ENCODE results near the gene SLC1A4. TPM values are rescaled to one million over a fixed set of nuclear protein-coding genes. Genes with fewer than 3 reads are reported as not detected.
A peak's percentile ranks its signal among the peaks of the same experiment; 100 is the strongest.
"Not testable (repeated sequence)": the region's sequence is repeated elsewhere in the genome, so short reads cannot be mapped to it uniquely, and the experiment has no call there.

Gene SLC1A4
- total RNA-seq, 2 donors from 2014 or later: 8.0 to 44.3 TPM

DNA sequence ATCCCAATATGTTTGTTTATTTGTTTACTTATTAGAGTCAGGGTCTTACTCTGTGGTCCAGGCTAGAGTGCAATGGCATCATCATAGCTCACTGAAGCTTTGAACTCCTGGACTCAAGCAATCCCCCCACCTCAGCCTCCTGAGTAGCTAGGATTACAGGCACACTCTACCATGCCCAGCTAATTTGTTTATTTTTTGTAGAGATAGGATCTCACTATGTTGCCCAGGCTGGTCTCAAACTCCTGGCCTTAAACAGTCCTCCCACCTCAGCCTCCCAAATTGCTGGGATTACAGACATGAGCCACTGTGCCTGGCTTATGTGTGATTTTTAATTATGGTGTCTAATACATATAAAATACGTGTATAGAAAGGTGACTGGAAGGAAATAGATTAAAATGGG is 31.1 kb downstream of the SLC1A4 start:
- peaks cover 27% of the 10 kb centered on the region for H3K36me3 Mint-ChIP-seq (ENCODE audit: low read depth)
- ATAC-seq (replicated peaks); H3K4me1 Mint-ChIP-seq: not testable (repeated sequence)

DNA sequence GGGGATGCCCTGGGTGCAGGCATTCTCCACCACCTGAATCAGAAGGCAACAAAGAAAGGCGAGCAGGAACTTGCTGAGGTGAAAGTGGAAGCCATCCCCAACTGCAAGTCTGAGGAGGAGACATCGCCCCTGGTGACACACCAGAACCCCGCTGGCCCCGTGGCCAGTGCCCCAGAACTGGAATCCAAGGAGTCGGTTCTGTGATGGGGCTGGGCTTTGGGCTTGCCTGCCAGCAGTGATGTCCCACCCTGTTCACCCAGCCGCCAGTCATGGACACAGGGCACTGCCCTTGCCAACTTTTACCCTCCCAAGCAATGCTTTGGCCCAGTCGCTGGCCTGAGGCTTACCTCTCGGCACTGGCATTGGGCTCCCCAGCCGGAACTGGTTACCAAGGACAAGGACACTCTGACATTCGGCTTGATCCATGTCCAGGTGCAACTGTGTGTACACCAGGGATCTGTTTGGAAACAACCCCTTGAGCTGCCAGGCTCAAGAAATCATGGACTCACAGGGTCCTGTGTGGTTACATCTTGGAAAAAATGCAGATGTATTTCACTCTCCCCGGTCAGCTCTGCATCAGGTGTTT is 31.8 kb downstream of the SLC1A4 start:
- H3K4me3 Mint-ChIP-seq: no peak overlapping the region
- H3K27ac Mint-ChIP-seq: no peak overlapping the region
- ATAC-seq (replicated peaks): no peak
- H3K4me1 Mint-ChIP-seq: no peaks in the 10 kb centered on the region
- H3K9me3 Mint-ChIP-seq: no peaks in the 10 kb centered on the region
- peaks cover 27% of the 10 kb centered on the region for H3K36me3 Mint-ChIP-seq (ENCODE audit: low read depth)
- H3K27me3 Mint-ChIP-seq: no peaks in the 10 kb centered on the region

More for the DNA sequence above, 31.1 kb downstream of the SLC1A4 start:
- H3K9me3 Mint-ChIP-seq, H3K4me3 Mint-ChIP-seq, H3K27ac Mint-ChIP-seq, H3K27me3 Mint-ChIP-seq: not testable (repeated sequence)

- H3K4me3 Mint-ChIP-seq: no peak overlapping the region
- H3K27me3 Mint-ChIP-seq: no peaks in the 10 kb centered on the region
- no peaks in the 10 kb centered on the region for H3K9me3 Mint-ChIP-seq
- no peak overlapping the region for H3K27ac Mint-ChIP-seq
- H3K36me3 Mint-ChIP-seq (ENCODE audit: low read depth): peaks cover 25% of the 10 kb centered on the region
- H3K4me1 Mint-ChIP-seq: no peaks in the 10 kb centered on the region
- ATAC-seq (replicated peaks): no peak
Observed at GRCh38 chr2:65021709-65022108, 32.5 kb downstream of the SLC1A4 start.

- Mint-ChIP-seq H3K4me1 (no peaks in the 10 kb centered on the region), H3K4me3 (no peak overlapping the region), H3K27me3 (no peaks in the 10 kb centered on the region), H3K36me3 (ENCODE audit: low read depth) (peaks cover 20% of the 10 kb centered on the region), H3K27ac (no peak overlapping the region), H3K9me3 (no peaks in the 10 kb centered on the region)
- ATAC-seq (replicated peaks): no peak
Observed at GRCh38 chr2:65022189-65022588, 33.0 kb downstream of the SLC1A4 start.

GRCh38 chr2:65023742-65024141 is 34.5 kb downstream of the SLC1A4 start:
- H3K27me3 Mint-ChIP-seq: no peaks in the 10 kb centered on the region
- no peak overlapping the region for H3K27ac Mint-ChIP-seq
- H3K9me3 Mint-ChIP-seq: no peaks in the 10 kb centered on the region
- no peak overlapping the region for H3K4me3 Mint-ChIP-seq
- H3K4me1 Mint-ChIP-seq: no peaks in the 10 kb centered on the region
- ATAC-seq (replicated peaks): no peak
- peaks cover 7% of the 10 kb centered on the region for H3K36me3 Mint-ChIP-seq (ENCODE audit: low read depth)

DNA sequence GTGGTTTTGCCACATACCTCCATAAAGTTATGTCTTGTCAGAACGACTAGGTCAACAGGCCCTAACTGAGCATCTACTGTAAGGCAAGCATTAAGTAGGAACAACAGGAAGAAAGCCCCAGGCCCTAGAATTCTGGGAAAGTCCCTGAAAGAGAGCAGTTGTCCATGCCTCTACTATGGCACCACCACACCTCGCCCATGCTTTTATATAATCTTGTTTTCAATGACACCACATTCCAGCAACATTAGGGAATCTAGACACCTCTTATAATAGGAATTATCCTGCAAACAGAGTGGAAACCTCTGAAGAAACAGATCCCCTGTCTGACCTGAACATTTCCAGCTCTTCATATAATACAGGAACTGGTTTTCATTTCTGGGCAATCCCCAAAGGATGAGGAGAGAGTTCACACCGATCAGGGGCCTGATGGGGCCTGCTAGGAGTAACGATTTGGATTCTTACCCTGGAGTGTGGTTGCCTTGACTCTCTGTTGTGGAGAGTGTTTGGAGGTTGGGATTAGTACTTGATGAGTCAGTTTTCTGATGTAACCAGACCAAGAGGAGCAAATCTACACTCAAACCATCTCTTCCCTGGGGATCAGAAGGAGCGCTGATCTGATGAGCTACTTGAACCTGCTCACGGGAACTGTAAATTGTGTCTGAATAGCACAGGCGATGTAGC is 35.1 kb downstream of the SLC1A4 start:
- H3K9me3 Mint-ChIP-seq: no peaks in the 10 kb centered on the region
- no peaks in the 10 kb centered on the region for H3K27me3 Mint-ChIP-seq

GRCh38 chr2:65025453-65026123 is 36.4 kb downstream of the SLC1A4 start:
- Mint-ChIP-seq H3K9me3 (no peaks in the 10 kb centered on the region), H3K4me3 (no peak overlapping the region), H3K36me3 (ENCODE audit: low read depth) (no peaks in the 10 kb centered on the region), H3K27me3 (no peaks in the 10 kb centered on the region), H3K4me1 (no peaks in the 10 kb centered on the region), H3K27ac (peak overlapping the region; percentile 29)
- ATAC-seq (replicated peaks): no peak

More for the DNA sequence above, 35.1 kb downstream of the SLC1A4 start:
- no peak for ATAC-seq (replicated peaks)
- Mint-ChIP-seq H3K27ac (no peak overlapping the region), H3K4me3 (no peak overlapping the region), H3K36me3 (ENCODE audit: low read depth) (peaks cover 2% of the 10 kb centered on the region), H3K4me1 (no peaks in the 10 kb centered on the region)

GRCh38 chr2:65026154-65026553 is 37.0 kb downstream of the SLC1A4 start:
- H3K4me3 Mint-ChIP-seq: no peak overlapping the region
- no peak for ATAC-seq (replicated peaks)
- H3K27ac Mint-ChIP-seq: peak overlapping the region; percentile 29

GRCh38 chr2:65026704-65027464 is 37.7 kb downstream of the SLC1A4 start:
- Mint-ChIP-seq H3K9me3 (no peaks in the 10 kb centered on the region), H3K27ac (no peak overlapping the region)
- no peak for ATAC-seq (replicated peaks)

More at GRCh38 chr2:65026154-65026553, 37.0 kb downstream of the SLC1A4 start:
- H3K36me3 Mint-ChIP-seq (ENCODE audit: low read depth): no peaks in the 10 kb centered on the region
- H3K27me3 Mint-ChIP-seq: no peaks in the 10 kb centered on the region
- H3K9me3 Mint-ChIP-seq: no peaks in the 10 kb centered on the region
- H3K4me1 Mint-ChIP-seq: no peaks in the 10 kb centered on the region

GRCh38 chr2:65027616-65028244 is 38.5 kb downstream of the SLC1A4 start:
- Mint-ChIP-seq H3K4me3 (no peak overlapping the region), H3K9me3 (no peaks in the 10 kb centered on the region), H3K4me1 (peaks cover 12% of the 10 kb centered on the region), H3K27ac (no peak overlapping the region), H3K27me3 (no peaks in the 10 kb centered on the region), H3K36me3 (ENCODE audit: low read depth) (no peaks in the 10 kb centered on the region)
- ATAC-seq (replicated peaks): no peak

More at GRCh38 chr2:65026704-65027464, 37.7 kb downstream of the SLC1A4 start:
- Mint-ChIP-seq H3K4me1 (peaks cover 5% of the 10 kb centered on the region), H3K36me3 (ENCODE audit: low read depth) (no peaks in the 10 kb centered on the region), H3K4me3 (no peak overlapping the region), H3K27me3 (no peaks in the 10 kb centered on the region)

DNA sequence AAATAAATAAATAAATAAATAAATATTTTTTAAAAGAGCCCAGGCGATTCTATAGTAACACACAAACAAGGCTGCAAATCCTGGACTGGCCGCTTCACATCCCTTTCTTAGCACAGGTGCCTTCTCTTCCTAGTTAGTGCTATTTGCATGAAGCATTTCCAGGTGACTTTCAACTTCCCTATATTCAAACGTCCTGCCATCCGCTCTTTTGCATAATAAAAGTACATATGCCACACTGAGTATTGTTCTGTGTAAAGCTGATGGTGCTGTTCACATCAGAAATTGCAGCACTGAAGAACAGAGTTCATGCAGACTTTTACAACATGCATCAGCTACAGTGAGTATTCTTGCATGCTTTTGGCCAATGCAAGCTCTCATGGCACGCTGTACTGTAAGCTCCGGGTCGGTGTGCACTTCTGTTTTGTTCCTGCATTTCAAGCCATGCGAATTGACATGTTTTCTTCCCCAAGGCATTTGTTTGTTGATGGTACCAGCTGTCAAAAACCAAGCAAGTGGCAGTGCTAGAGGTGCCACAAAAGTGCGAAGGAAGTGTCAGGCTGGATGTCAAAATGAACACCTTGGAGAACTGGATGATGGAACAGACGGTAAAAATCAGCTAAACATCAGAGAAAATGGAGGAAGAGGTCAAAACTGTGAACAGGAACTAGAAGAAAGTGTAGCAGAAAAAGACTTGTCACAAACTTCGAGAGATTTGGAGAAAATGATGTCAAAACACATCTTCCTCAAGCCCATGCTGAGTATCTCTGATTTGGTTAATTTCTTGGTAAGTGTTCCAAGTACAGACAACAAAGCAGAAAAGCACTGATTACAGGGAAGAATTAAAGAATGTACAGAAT is 41.5 kb downstream of the SLC1A4 start:
- no peaks in the 10 kb centered on the region for H3K9me3 Mint-ChIP-seq
- peaks cover 12% of the 10 kb centered on the region for H3K4me1 Mint-ChIP-seq
- no peaks in the 10 kb centered on the region for H3K36me3 Mint-ChIP-seq (ENCODE audit: low read depth)
- ATAC-seq (replicated peaks): no peak
- H3K27me3 Mint-ChIP-seq: no peaks in the 10 kb centered on the region
- no peak overlapping the region for H3K27ac Mint-ChIP-seq
- peak overlapping the region; percentile 54 for H3K4me3 Mint-ChIP-seq

GRCh38 chr2:65031341-65032018 is 42.3 kb downstream of the SLC1A4 start:
- peak overlapping the region; percentile 34 for H3K27ac Mint-ChIP-seq
- ATAC-seq (replicated peaks): peak; percentile 2
- no peaks in the 10 kb centered on the region for H3K27me3 Mint-ChIP-seq
- H3K36me3 Mint-ChIP-seq (ENCODE audit: low read depth): no peaks in the 10 kb centered on the region
- peak overlapping the region; percentile 54 for H3K4me3 Mint-ChIP-seq
- no peaks in the 10 kb centered on the region for H3K9me3 Mint-ChIP-seq
- peaks cover 12% of the 10 kb centered on the region for H3K4me1 Mint-ChIP-seq

Measured in activated T-helper 17 cell treated with anti-CD3 and anti-CD28 coated beads, Interleukin-2, amount 50 U/mL, for 72 hours (primary cell).